Fibroblast of lung (primary cell): ENCODE results near the gene PSMC3IP. TPM values are rescaled to one million over a fixed set of nuclear protein-coding genes. Genes with fewer than 3 reads are reported as not detected.

Source experiments
- DNase-seq, 2 donors: peaks; one replicate each; pipeline versions ENCODE4 v3.0.0 to v3.0.0-alpha.2; 2010; ENCODE audit warnings: low read depth in 2 of 2
- H2AFZ ChIP-seq: 2 replicates; pipeline ENCODE4 v1.5.1; 2012; ENCODE audit warnings: low read length, control low read depth, inconsistent platforms
- H3K27ac ChIP-seq: 2 replicates; pipeline ENCODE4 v1.5.1; 2011; ENCODE audit warnings: low read length, control low read depth; ENCODE audit not compliant: insufficient read depth
- H3K27me3 ChIP-seq: 2 replicates; pipeline ENCODE4 v1.5.1; 2011; ENCODE audit warnings: mild to moderate bottlenecking, low read length; ENCODE audit not compliant: control insufficient read depth, insufficient read depth
- H3K36me3 ChIP-seq: 2 replicates; pipeline ENCODE4 v1.5.1; 2011; ENCODE audit warnings: low read length; ENCODE audit not compliant: control insufficient read depth, insufficient read depth
- H3K4me1 ChIP-seq: 2 replicates; pipeline ENCODE4 v1.5.1; 2011; ENCODE audit warnings: low read length; ENCODE audit not compliant: control insufficient read depth, insufficient read depth; ENCODE audit errors: extremely low read depth
- H3K4me2 ChIP-seq: 2 replicates; pipeline ENCODE4 v1.5.1; 2011; ENCODE audit warnings: low read length, control low read depth; ENCODE audit not compliant: insufficient read depth; ENCODE audit errors: extremely low read depth
- H3K4me3 ChIP-seq, 4 experiments: fragments of 200-600 bp in 1 of 4; sonication (generic) in 1 of 4; replicated peaks in 1 of 4; 2 replicates each; pipeline ENCODE4 v1.5.1; 2011 to 2016; ENCODE audit warnings: low read length in 4 of 4, low read depth in 3 of 4, mild to moderate bottlenecking in 3 of 4, control low read depth in 2 of 4, inconsistent platforms in 1 of 4, mixed read lengths in 1 of 4; ENCODE audit not compliant: insufficient read depth in 1 of 4; ENCODE audit errors: control extremely low read depth in 1 of 4
- H3K79me2 ChIP-seq: 2 replicates; pipeline ENCODE4 v1.5.1; 2012; ENCODE audit warnings: mild to moderate bottlenecking, low read length, inconsistent platforms; ENCODE audit not compliant: control insufficient read depth, insufficient read depth
- H3K9ac ChIP-seq: 2 replicates; pipeline ENCODE4 v1.5.1; 2011; ENCODE audit warnings: mild to moderate bottlenecking, low read length, control low read depth; ENCODE audit not compliant: insufficient read depth
- H3K9me3 ChIP-seq: 2 replicates; pipeline ENCODE4 v1.5.1; 2012; ENCODE audit warnings: low read depth, low read length; ENCODE audit not compliant: control insufficient read depth, insufficient read depth
- H4K20me1 ChIP-seq: 2 replicates; pipeline ENCODE4 v1.5.1; 2011; ENCODE audit warnings: low read length; ENCODE audit not compliant: control insufficient read depth, insufficient read depth; ENCODE audit errors: extremely low read depth
- CTCF ChIP-seq, 2 donors: IDR thresholded peaks in 1 of 2; conservative IDR thresholded peaks in 1 of 2; 1 replicate in 1 of 2; 2 replicates in 1 of 2; pipeline ENCODE4 v1.5.1; 2011 to 2012; ENCODE audit warnings: low read length in 2 of 2, control low read depth in 1 of 2, inconsistent platforms in 1 of 2, low read depth in 1 of 2, mild to moderate bottlenecking in 1 of 2
- EZH2 ChIP-seq: IDR thresholded peaks from 2 replicates; pipeline ENCODE4 v1.5.1; 2012; ENCODE audit warnings: low read length, control low read depth, mild to moderate bottlenecking; ENCODE audit errors: missing control alignments
- polyA plus RNA-seq, 2 donors: library from polyadenylated mRNA; depleted of rRNA in 1 of 2; stranded (reverse) in 1 of 2; unstranded in 1 of 2; fragments of >200 nt; gene quantifications; 2 replicates each; pipeline ENCODE4 v1.2.1, GENCODE V29; 2011 to 2012; ENCODE audit warnings: missing spikeins in 1 of 2
- total RNA-seq: library from RNA; depleted of rRNA; stranded (reverse); fragments of >200 nt; gene quantifications from 2 replicates; pipeline ENCODE4 v1.2.1, GENCODE V29; 2014

Gene PSMC3IP
- total and polyA plus RNA-seq, 2 donors (not counting 1 experiment from before 2014, with no cell fraction given): 4.6 to 8.0 TPM

- DNase-seq: peak; percentile 98 to 99
- peak within 1 kb of the TSS; percentile 96 for H2AFZ ChIP-seq
- peak within 1 kb of the TSS; percentile 81 for H3K4me2 ChIP-seq
- H3K9ac ChIP-seq: peak within 1 kb of the TSS; percentile 77
- H3K36me3 ChIP-seq: peaks cover 6% of the 10 kb centered on the region
- H4K20me1 ChIP-seq: no peaks in the 10 kb centered on the region
- H3K4me3 ChIP-seq: peak within 1 kb of the TSS; percentile 86 to 98 (median 92)
- no peaks in the 10 kb centered on the region for H3K9me3 ChIP-seq
- no peak for TF ChIP-seq EZH2
- TF ChIP-seq CTCF (conservative IDR thresholded peaks at IDR 0.05 in 1 of 2, IDR thresholded peaks at IDR 0.05 in 1 of 2; ENCODE audit: low read depth in 1 of 2, low read length in 2 of 2): peak; percentile 33 to 42
- H3K27ac ChIP-seq: peak within 1 kb of the TSS; percentile 91
- peaks cover 45% of the 10 kb centered on the region for H3K79me2 ChIP-seq
- H3K27me3 ChIP-seq: no peaks in the 10 kb centered on the region
- peaks cover 3% of the 10 kb centered on the region for H3K4me1 ChIP-seq
Measured at GRCh38 chr17:42609182-42609813, 31.8 kb upstream of the PSMC3IP start, which contains the start of the genes RETREG3 and TUBG1. RETREG3 (minus strand) TSS chr17:42609374; CDS start chr17:42609324, 50 bp downstream. TUBG1 (plus strand) TSS chr17:42609683; CDS start chr17:42609738, 55 bp downstream.

GRCh38 chr17:42608305-42609181, 31.0 kb upstream of the PSMC3IP start:
- H3K27ac ChIP-seq: peak overlapping the region; percentile 73
- peak overlapping the region; percentile 36 for H3K4me2 ChIP-seq
- H3K9ac ChIP-seq: peak overlapping the region; percentile 77
- no peaks in the 10 kb centered on the region for H3K27me3 ChIP-seq
- DNase-seq: no peak
- H3K36me3 ChIP-seq: peaks cover 4% of the 10 kb centered on the region
- peak overlapping the region; percentile 30 for H2AFZ ChIP-seq
- peaks cover 3% of the 10 kb centered on the region for H3K4me1 ChIP-seq
- no peaks in the 10 kb centered on the region for H4K20me1 ChIP-seq
- TF ChIP-seq EZH2: no peak
- TF ChIP-seq CTCF (conservative IDR thresholded peaks at IDR 0.05 in 1 of 2, IDR thresholded peaks at IDR 0.05 in 1 of 2; ENCODE audit: low read depth in 1 of 2, low read length in 2 of 2): no peak
- H3K79me2 ChIP-seq: peaks cover 48% of the 10 kb centered on the region
- H3K9me3 ChIP-seq: no peaks in the 10 kb centered on the region
- H3K4me3 ChIP-seq: peak overlapping the region; percentile 62 to 98 (median 84)

GRCh38 chr17:42607769-42608168, 30.2 kb upstream of the PSMC3IP start:
- Histone ChIP-seq H3K4me2 (peak overlapping the region; percentile 36), H3K9ac (no peak overlapping the region), H2AFZ (no peak overlapping the region), H4K20me1 (no peaks in the 10 kb centered on the region), H3K79me2 (peaks cover 55% of the 10 kb centered on the region), H3K27ac (no peak overlapping the region), H3K27me3 (no peaks in the 10 kb centered on the region), H3K4me1 (peaks cover 3% of the 10 kb centered on the region), H3K9me3 (no peaks in the 10 kb centered on the region), H3K4me3 (peak overlapping the region; percentile 62 to 98 (median 84)), H3K36me3 (peaks cover 3% of the 10 kb centered on the region)
- DNase-seq: no peak
- TF ChIP-seq CTCF (conservative IDR thresholded peaks at IDR 0.05 in 1 of 2, IDR thresholded peaks at IDR 0.05 in 1 of 2; ENCODE audit: low read depth in 1 of 2, low read length in 2 of 2) (no peak), EZH2 (no peak)
